ENCODE measurements around the gene DPP6.

DNA sequence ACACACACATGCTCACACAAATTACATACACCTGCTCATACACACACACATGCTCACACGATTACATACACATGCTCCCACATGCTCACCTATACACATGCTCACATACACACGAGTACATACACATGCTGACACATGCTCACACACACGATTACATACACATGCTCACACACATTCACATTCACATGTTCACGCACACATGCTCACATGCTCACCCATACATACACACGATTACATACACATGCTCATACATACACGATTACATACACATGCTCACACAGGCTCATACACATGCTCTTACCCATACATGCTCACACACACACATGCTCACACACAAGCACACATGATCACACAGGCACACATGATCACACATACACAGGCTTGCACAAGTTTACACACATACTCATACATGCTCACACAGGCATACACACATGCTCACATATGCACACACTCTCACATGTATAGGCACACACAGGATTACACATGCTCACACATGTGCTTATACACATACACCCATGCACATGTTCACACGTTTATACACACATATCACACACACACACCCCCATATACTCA is 832.2 kb downstream of the DPP6 start:
- TF ChIP-seq, protein P1, sequence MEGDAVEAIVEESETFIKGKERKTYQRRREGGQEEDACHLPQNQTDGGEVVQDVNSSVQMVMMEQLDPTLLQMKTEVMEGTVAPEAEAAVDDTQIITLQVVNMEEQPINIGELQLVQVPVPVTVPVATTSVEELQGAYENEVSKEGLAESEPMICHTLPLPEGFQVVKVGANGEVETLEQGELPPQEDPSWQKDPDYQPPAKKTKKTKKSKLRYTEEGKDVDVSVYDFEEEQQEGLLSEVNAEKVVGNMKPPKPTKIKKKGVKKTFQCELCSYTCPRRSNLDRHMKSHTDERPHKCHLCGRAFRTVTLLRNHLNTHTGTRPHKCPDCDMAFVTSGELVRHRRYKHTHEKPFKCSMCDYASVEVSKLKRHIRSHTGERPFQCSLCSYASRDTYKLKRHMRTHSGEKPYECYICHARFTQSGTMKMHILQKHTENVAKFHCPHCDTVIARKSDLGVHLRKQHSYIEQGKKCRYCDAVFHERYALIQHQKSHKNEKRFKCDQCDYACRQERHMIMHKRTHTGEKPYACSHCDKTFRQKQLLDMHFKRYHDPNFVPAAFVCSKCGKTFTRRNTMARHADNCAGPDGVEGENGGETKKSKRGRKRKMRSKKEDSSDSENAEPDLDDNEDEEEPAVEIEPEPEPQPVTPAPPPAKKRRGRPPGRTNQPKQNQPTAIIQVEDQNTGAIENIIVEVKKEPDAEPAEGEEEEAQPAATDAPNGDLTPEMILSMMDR (optimal IDR thresholded peaks at IDR 0.05 in 1 of 3, IDR thresholded peaks at IDR 0.05 in 1 of 3, conservative IDR thresholded peaks at IDR 0.05 in 1 of 3; ENCODE audit: extremely low read depth in 1 of 3, insufficient read depth in 2 of 3, low read length in 3 of 3) = no peak
- no peak for TF ChIP-seq EZH2 (IDR thresholded peaks at IDR 0.05; ENCODE audit: low read length)

Measured in keratinocyte (primary cell).